NCI-H2196 (cell line): ENCODE results near the gene PDE1C.
A peak's percentile ranks its signal among the peaks of the same experiment; 100 is the strongest.

Source experiments
- DNase-seq: peaks from one replicate; lab custom pipeline; 2025; ENCODE audit not compliant: unreplicated experiment; lab: John Stamatoyannopoulos, UW

The PDE1C gene

DNA sequence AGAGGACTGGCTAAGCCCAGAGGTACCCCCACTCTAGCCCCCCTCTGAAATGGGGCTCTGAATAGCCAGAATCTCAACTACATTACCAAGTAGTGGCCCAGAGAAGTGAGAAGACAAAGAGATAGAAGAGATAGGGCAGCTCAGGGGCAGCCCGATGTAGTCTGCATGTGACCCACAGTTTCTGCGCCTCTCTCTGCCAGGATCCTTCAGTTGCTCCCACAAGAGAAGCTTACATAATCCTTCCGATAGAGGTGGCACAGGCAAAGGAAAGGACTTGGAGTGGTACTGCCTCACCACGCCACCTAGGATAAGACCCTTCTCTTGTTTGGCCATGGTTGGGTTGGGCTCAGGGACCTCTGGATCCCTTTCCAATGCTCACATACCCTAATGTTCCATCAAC, 5.4 kb upstream of the PDE1C start:
- DNase-seq = no peak

DNA sequence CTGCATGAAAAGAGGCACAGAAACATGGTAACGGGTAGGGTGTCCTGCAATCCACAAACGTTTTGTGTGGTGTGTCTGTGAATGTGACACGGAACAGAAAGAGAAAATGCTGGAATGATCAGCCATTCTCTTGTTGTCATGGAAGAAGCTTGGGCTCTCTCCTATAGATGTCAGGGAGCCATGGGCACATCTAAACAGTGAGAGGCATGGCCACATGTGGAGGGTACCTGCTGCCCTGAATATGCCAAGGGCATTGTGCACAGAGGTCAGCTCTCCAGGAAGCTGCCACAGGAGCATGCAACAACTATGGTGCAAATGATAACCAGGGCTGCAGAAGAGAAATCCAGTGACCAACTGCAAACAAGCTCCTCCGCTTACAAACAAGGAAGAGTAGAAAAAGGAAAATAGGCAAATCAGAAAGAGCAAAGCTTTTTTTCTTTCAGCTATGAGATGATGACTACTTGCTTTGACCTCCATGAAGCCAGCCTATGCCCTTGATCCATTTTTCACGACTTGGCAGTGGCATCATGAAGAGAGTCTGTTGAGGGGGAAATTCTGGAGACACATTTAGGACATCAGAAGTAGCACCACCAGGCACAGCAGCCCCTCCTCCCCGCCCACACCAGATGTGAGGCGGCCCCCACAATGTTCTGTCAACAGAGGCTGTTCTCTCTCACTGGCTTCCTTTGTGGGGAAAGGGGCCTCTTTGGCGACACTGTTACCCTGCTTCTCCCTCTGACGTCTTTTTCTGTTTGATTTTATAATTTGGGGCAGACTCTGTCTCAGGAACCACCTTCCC, 4.8 kb upstream of the PDE1C start:
- no peak for DNase-seq

GRCh38 chr7:32073533-32073932, 3.3 kb upstream of the PDE1C start:
- no peak for DNase-seq

GRCh38 chr7:32072397-32072796, 2.2 kb upstream of the PDE1C start:
- DNase-seq = no peak

DNA sequence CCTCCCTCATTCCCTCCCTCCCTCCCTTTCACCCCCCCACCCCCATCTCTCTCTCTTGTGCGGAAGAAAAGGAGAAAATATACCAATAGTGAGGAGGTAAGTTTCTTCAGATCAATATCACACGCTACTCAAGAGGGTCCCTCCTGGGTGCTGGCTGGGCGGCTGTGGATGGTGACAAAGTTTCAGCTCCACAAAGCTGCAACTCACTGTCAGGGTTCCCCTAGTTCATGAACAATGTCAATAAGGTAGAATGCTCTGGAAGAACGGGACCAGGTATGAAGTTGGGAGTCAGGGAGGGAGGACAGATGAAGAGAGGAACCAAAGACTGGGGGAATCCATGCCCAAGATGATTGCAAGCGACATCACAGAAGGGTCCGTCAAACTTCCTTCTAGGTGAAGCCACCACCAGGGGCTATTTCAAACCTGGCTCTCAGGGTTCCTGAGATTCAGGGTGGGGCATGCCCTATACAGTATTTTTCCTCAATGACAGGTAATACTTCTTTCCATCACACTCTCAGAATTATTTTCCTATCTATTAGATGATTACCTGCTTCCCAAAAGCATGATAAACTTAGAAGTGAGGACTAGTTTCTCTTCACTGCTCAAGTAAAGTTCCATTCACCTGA, 1.4 kb upstream of the PDE1C start:
- DNase-seq = no peak

GRCh38 chr7:32070051-32070405, 179 bp downstream of the PDE1C start:
- DNase-seq = no peak

GRCh38 chr7:32069116-32069650, 1.0 kb downstream of the PDE1C start:
- no peak for DNase-seq

- no peak for DNase-seq
Observed at GRCh38 chr7:32068411-32069101, 1.7 kb downstream of the PDE1C start.

- no peak for DNase-seq
Observed at GRCh38 chr7:32066441-32066840, 3.8 kb downstream of the PDE1C start.

- no peak for DNase-seq
Observed at GRCh38 chr7:32063614-32064013, 6.6 kb downstream of the PDE1C start.

GRCh38 chr7:32062150-32062549, 8.1 kb downstream of the PDE1C start:
- DNase-seq = peak; percentile 8

DNA sequence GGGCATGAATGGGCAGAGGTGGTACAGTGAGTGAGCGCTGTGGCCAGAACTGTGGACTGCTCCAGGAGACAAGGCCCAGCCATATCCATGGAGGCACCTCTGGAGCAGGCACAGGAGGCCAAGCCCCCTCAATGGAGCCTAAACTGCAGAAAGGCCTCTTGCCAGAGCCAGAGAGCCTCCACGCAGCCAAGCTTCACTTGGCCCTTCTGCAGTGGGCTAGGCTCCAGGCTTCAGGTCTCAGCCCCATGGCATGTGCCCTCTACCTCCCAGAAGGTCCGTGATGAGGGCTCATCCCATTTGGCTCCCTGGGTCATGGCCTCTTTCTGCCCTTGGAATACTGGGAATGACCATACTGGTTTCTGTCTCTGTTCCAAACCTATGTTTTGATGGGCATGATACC, 8.9 kb downstream of the PDE1C start:
- no peak for DNase-seq

DNA sequence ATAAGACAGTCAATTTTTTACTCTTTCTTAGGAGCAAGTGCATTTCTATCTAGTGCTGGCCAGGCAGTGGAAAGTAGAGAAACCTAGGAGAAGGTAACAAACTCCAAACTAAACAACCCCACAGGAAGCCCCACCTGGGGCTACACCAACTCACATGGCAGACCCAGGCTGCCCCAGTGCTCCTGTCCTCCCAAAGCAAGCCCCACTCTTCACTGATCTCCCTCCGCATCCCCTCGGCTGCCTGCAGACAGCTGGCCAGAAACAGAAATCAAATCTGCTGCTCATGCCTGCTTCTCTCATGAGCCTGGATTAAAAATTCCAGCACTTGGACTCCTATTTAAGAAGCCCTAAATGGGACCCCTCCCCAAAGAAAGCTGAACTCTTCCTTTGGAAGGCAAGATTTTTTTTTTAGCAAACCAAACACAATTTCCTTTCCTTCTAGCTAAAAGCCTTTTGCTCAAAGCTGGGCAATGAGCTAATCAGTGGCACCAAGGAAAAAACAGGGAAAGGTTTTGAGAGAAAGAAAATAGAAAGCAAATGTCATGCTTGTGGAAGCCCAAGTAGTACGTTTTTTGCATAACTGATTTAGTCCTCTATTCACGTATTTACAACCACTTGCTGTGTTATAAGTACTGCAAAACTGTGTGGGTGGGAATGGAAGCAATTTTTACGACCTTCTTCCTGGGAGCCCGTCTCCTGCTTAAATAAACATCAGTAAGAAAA, 10.8 kb downstream of the PDE1C start:
- no peak for DNase-seq

GRCh38 chr7:32058002-32058401, 12.2 kb downstream of the PDE1C start:
- no peak for DNase-seq

- DNase-seq = no peak
Observed at GRCh38 chr7:32056767-32057166, 13.4 kb downstream of the PDE1C start.

DNA sequence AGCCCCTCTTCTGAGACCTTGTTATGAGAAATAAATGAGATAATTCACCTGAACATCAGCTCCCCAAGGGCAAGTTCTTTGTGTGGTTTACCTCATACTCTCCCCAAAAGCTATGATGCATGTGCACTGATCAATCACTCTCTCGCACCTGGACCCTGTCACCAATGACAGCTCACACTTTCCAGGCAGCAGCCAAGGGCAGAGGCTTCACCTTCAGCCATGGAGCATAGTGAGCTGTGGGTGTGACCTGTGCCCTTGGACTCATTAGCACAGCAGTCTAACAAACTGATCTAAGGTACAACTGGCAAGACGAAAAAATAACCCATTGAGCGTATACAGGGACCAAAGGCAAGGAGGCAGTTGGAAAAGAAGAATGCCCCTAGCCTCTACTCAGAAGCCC, 17.0 kb downstream of the PDE1C start:
- DNase-seq = no peak

- DNase-seq = no peak
Observed at GRCh38 chr7:32051128-32051527, 19.1 kb downstream of the PDE1C start.

GRCh38 chr7:32049599-32049998, 20.6 kb downstream of the PDE1C start:
- DNase-seq = no peak

- no peak for DNase-seq
Observed at GRCh38 chr7:32048970-32049491, 21.2 kb downstream of the PDE1C start.

- DNase-seq = no peak
Observed at GRCh38 chr7:32047801-32048200, 22.4 kb downstream of the PDE1C start.

- no peak for DNase-seq
Observed at GRCh38 chr7:32047075-32047474, 23.1 kb downstream of the PDE1C start.
